OCI-M1 (cell line): ENCODE measurements around the gene PFKFB1.

Experiments used
- DNase-seq: peaks from one replicate; lab custom pipeline; 2025; lab: John Stamatoyannopoulos, UW

Gene PFKFB1

GRCh38 chrX:54994099-54994498 is at the start of gene PFKFB1:
PFKFB1 (minus strand) TSS chrX:54994188; CDS start chrX:54994007, 181 bp downstream.
- DNase-seq: no peak

DNA sequence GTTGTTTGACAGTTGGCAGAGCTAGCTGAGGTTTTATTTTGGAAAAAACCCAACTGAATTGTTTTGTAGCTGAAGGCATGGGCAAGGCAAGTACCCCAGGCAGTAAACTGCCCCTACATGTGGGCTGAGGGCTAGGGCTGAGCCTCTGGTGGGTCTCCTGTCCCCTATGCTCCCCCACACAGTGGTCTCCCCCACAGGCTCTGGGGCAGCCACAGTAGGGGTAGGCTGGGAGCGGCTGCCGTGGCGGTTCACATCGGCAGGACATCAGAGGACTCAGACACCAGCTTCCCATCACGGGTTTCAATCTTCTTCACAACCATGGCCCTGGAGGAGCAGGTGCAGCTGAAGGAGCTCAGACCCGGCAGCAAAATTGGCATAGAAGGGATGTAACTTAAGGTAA is 47.5 kb upstream of the PFKFB1 start:
- DNase-seq: no peak

DNA sequence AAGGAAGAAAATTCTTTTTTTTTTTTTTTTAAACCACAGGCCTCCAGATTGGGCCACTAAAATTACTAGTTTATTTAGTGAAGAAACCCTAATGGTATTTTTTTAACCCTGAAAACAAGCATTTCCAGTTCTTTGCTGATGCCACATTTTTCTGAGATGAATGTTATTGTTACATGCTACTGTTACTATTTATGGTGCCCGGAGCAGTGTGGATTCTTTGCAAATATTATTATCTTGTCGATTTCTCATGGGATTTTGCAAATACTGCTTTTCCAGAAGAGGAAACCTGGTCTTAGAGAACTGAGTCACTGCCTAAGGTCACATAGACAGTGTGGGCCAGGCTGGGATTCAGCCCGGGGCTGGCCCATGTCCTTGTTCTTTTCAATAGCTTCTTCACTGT is 45.5 kb upstream of the PFKFB1 start:
- DNase-seq: no peak

DNA sequence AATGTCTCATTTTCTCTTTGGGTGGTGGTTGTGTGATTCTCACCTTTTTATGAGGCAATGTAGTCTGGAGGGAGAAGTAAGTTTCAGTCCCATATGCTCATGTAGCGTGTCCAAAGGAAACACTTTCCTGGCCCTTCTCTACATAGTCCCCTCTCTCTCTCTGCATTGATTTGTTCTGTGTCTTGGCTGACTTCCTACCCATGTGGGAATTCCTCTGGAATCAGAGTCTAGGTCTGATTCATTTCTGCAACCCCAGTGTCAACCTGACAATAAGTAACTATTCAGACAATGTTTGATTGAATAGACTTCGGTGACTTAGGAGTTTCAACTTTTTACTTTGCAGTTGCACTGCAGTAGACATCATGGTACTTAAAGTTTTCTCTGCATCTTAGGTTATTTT is 39.4 kb upstream of the PFKFB1 start:
- no peak for DNase-seq

DNA sequence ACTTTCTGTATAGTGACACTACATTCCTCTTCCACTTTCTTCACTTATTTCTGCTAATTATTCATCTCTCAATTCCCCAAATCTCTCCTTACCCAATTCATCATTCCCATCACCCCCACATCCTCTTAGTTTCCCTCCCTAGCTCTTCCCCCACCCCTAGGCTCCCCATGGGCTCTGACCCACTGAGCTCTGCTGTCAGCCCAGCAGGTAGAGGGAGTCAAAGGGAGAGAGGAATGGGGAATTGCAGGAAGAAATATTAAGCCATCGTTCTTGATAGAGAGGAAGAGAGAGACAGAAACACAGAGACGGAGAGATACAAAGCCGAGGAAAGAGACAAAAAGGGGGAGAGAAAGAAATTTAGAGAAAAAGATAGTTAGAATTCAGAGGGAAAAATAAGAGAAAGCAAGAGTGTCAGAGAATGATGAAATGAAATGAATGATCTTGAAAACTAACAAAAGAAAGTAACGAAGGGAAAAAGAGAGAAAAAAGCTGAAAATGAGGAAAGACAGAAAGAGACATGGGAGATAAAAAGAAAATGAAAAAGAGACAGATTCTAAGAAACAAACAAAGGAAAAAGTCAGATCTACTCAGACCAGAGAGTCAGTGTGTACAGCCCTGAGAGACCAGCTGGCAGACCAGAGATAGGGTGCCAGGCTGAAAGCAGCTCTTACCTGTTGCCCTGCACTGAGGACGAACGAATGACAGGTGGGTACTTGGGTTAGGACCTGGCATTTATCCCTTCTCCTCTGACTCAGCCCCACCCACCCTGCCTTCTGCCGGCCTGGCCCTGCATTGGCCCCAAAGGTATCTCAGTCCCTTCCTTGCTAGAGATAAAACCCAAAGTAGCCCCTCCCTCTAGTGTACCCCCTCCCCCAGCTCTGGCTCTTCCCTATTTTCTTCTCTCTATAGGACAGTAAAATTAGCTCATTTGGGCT is 36.5 kb upstream of the PFKFB1 start, which contains the start of gene ALAS2:
ALAS2 (minus strand) TSS at position 707 of the 935 bp plus-strand sequence. CDS start 4,977 bp downstream, outside the sequence.
- peak; percentile 68 for DNase-seq

DNA sequence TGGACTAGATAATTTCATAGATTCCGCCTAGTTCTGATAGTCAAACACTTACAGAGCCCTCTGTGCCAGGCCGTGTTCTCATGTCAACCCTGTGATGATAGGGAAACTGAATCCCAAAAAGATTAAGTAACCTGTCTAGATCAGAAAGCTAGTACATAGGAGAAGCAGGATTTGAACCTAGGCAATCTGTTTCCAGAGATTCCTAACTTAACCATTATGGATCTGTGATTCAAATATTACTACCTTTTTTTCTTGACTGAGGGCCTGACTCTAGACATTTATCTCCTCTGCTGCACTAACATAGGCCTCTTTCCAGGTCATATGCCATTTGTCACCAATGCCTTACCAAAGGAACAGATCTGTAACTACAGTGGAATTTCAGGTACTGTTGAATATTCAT is 35.3 kb upstream of the PFKFB1 start:
- DNase-seq: no peak

DNA sequence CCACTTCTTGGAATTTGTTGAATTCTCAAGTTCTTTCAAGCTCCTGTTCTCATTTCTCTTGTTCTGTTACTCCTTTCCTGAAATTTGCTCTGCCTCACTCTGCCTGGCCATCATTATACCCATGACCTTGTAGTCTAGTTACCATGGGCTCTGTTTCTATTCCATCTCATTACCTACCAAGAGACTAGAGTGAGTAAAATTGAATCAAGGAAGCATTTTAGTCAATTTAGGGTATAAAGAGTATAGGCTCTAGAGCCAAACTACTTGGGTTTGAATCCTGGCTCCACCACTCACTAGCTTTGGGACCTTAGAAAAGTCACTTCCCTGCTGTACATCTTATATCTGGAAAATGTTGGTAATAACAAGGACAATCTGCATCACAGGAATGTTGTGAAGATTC is 34.6 kb upstream of the PFKFB1 start:
- DNase-seq: peak; percentile 39

GRCh38 chrX:55028040-55028439 is 34.1 kb upstream of the PFKFB1 start:
- DNase-seq: peak; percentile 94

DNA sequence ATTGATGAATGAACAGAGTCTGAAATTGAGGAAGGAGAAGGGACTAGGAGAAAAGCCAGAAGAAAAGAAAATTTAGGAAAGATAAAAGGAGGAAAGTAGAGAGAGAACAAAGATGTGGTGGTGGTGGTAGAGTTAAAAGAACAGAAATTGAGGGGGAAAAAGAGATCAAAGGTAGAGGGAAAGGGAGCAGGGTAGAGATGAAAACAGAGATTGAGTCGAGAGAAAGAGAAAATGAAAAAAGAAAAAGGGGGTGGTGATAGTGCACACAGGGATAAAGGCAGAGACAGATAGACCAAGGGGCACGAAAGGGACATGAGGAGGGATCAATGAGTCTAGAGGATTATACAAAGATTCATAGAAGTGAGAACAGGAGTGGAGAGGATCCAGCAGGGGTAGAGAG is 32.9 kb upstream of the PFKFB1 start:
- DNase-seq: no peak

DNA sequence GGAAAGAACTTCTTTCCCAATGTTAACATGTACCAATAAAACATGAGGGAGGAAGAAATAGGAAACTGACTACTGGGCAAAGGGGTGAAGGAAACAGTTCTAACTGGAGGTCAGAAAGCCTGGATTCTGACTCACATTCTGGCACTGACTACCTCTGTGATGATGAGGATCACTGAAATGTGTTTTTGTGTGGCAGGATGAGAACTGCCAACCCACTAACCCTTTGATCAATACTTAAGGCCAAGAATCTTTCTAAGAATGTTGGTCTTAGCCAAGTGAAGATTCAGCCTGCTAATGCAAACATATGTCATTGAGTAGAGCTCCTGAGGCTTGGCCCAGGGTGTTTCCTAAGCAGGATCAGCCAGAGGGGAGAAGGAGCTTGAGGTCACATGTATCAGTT is 32.2 kb upstream of the PFKFB1 start:
- DNase-seq: no peak

DNA sequence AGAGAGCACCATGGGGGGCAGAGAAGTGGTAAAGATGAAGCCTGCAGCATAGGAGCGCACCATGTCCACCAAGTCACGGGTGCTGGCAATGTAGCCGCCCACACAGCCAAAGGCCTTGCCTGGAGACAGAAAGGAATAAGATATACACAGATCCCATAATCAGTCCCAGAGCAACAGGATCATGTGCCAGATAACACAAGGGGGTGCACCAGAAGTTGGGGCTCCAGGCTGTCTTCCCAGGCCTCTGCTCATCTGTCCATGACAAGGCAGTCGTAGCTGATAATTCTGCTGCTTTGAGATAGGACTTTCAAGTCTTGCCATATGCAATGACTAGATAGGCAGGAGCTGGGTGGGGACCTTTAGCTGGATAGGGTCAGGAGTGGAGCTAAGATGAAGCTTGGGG is 20.9 kb upstream of the PFKFB1 start:
- peak; percentile 93 for DNase-seq

DNA sequence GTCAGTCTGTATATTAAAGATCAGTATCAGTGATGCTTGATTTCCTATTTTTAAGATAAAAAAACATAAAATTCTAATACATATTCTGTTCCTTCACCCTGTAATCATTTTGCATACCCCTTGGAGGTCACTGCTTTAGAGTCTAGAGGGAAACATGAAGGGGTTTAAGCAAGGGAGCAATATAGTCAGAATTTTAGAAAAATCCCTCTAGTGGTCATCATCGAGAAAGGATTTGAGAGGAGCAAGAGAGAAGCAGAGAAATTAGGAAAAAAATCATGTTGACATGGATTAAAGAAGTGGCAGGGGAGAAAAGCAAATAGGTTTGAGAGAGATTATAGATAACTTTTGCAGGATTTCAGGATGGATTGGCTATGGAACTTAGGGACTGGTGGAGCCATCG is 17.3 kb upstream of the PFKFB1 start:
- DNase-seq: peak; percentile 43

DNA sequence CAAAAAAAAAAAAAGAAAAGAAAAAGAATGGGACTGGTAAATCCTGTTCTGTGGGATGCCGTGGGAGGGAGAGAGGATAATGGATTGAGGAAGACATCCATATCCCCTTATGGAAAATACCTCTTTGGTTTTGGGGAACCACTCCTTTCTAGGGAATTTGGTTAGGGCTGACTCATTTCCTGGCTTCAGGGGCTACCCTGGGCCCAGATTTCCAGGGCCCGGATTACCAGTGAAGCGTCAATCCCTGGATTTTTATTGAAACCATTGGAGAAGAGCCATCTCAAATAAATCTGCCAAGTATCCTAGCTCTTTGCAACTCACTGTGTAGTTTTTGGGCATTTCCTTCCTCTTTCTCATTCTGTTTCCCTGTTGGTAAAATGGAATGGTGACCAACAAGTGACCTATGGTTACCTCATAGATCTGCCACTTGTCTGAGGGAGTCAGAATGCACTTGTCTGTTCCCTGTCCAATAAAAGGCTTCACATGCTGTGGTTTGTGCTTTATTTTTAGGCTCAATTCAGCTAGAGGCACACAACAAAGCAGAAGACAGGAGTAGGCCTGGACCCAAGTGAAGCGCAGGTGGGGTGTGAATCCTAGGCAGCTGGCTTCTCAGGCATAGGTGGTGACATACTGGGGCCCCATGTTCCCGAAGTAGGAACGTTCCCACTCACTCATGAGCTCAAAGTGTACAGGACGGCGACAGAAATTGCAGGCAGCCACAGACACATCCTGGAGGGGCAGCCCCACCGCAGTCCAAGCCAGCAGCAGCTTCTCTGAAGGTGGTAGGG is 14.8 kb upstream of the PFKFB1 start:
- DNase-seq: peak; percentile 43

- no peak for DNase-seq
Measured at GRCh38 chrX:55007656-55008055, 13.7 kb upstream of the PFKFB1 start.

DNA sequence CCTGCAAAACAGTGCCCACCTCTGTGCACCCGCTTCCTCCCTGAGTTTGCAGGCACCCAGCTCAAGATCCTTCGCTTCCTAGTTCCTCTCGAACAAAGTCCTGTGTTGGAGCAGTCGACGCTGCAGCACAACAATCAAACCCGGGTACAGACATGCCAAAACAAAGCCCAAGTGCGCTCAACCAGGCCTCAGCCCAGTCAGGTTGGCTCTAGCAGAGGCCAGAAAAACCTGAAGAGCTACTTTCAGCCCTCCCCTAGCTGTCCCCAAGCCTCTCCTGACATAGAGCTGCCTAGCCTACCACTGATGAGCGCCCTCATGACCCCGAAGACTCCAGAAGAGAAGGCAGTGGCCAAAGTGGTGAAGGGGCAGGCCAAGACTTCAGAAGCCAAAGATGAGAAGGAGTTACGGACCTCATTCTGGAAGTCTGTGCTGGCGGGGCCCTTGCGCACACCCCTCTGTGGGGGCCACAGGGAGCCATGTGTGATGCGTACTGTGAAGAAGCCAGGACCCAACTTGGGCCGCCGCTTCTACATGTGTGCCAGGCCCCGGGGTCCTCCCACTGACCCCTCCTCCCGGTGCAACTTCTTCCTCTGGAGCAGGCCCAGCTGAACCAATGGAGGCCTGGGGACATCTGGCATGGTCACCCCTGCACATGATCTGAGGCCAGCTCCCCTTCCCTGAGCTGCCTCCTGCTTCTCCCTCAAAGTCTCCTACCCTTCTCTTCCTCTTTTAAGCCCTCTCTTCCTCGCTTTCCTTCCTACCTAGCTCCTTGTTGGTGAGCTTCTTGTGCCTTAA is 13.0 kb upstream of the PFKFB1 start:
- DNase-seq: no peak

- no peak for DNase-seq
Measured at GRCh38 chrX:55005256-55005655, 11.3 kb upstream of the PFKFB1 start.

- DNase-seq: no peak
Measured at GRCh38 chrX:55004231-55004630, 10.2 kb upstream of the PFKFB1 start.

DNA sequence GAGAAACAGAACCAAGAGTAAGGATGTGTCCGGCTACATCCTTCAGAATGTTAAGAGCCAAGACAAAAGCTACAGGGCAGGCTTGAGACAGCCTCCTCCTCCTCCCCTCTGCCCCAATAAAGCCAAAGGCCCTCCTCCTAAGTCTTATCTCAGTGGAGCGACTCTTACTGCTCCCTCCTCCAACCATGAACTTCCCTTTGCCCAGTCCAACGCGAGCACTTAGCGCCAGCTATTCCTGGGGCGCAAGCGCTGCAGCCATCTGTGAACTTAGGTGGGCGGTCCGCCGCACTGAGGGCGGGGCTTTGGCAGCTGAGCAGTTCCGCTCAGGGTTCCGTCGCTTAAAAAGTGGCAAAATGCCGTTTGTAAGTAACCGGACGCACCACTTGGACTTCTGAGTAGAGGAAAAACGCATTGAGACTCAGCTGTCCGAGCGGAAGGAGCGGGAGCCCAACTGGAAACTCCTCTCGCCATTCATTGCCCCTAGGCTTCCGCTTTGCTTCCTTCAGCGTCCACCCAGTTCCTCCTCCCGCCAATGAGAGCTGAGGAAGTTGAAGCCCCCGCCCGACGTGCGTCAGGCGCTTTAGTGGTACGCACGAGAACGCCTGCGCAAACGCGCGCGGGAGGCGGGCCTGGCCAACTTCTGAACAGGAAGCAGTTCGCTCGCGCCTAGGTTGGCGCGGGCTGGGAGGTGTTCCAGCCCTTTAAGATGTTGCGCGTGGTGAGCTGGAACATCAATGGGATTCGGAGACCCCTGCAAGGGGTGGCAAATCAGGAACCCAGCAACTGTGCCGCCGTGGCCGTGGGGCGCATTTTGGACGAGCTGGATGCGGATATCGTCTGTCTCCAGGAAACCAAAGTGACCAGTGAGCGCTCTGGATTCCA is 6.0 kb upstream of the PFKFB1 start, which contains the start of gene APEX2:
APEX2 (plus strand) TSS at position 647 of the 882 bp plus-strand sequence; CDS start at position 707, 60 bp downstream.
- DNase-seq: peak; percentile 95

DNA sequence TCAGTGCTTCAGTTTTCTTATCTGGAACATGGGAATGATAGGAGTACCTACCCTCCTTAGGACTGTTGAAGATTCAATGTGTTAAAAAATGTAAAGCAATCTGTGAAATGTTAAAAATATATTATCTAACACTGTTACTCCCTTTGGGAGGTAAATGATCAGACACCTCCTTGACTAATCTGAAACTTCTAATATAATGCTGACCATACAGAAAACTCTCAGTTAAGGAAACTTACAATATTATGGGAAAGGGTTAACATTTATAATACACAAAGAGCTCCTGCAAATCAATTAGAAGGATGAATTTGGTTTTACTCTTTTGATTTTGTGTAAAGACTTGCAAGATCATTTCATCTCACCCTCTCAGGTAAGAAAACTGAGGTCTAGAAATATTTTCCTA is 1.6 kb upstream of the PFKFB1 start:
- DNase-seq: no peak

GRCh38 chrX:54994668-54995351 is 822 bp upstream of the PFKFB1 start:
- DNase-seq: no peak
